NCI-H2081 (cell line): ENCODE measurements around the gene CD101.
A peak's percentile ranks its signal among the peaks of the same experiment; 100 is the strongest.

Experiments used
- DNase-seq, 2 experiments: peaks; one replicate each; lab custom pipeline; 2025; lab: John Stamatoyannopoulos, UW

CD101 gene

GRCh38 chr1:117015724-117016123 is 14.2 kb downstream of the CD101 start:
- peak; percentile 79 to 94 for DNase-seq

- DNase-seq, result no peak
Observed at GRCh38 chr1:117017062-117017461, 15.5 kb downstream of the CD101 start.

- no peak for DNase-seq
Observed at GRCh38 chr1:117017648-117018047, 16.1 kb downstream of the CD101 start.

GRCh38 chr1:117020526-117021156 is 19.1 kb downstream of the CD101 start:
- DNase-seq, result no peak

- no peak for DNase-seq
Observed at GRCh38 chr1:117022114-117022513, 20.6 kb downstream of the CD101 start.

GRCh38 chr1:117025568-117025967 is 24.0 kb downstream of the CD101 start:
- no peak for DNase-seq

- no peak for DNase-seq
Observed at GRCh38 chr1:117026361-117026760, 24.8 kb downstream of the CD101 start.

GRCh38 chr1:117029685-117030084 is 28.1 kb downstream of the CD101 start:
- no peak for DNase-seq

- no peak for DNase-seq
Observed at GRCh38 chr1:117030271-117030877, 28.8 kb downstream of the CD101 start.

GRCh38 chr1:117032266-117032665 is 30.7 kb downstream of the CD101 start:
- no peak for DNase-seq

GRCh38 chr1:117032681-117033539 is 31.4 kb downstream of the CD101 start:
- no peak for DNase-seq

GRCh38 chr1:117033772-117034171 is 32.2 kb downstream of the CD101 start:
- no peak for DNase-seq

- DNase-seq, result no peak
Observed at GRCh38 chr1:117034791-117035290, 33.3 kb downstream of the CD101 start.

- DNase-seq, result no peak
Observed at GRCh38 chr1:117036018-117036461, 34.5 kb downstream of the CD101 start.

GRCh38 chr1:117037802-117038201 is 36.2 kb downstream of the CD101 start:
- DNase-seq, result no peak

GRCh38 chr1:117038236-117038635 is 36.7 kb downstream of the CD101 start:
- DNase-seq, result no peak

GRCh38 chr1:117044217-117044616 is 42.7 kb downstream of the CD101 start:
- no peak for DNase-seq

- no peak for DNase-seq
Observed at GRCh38 chr1:117045644-117046043, 44.1 kb downstream of the CD101 start.

- no peak for DNase-seq
Observed at GRCh38 chr1:117046781-117047180, 45.2 kb downstream of the CD101 start.

- no peak for DNase-seq
Observed at GRCh38 chr1:117047271-117047670, 45.7 kb downstream of the CD101 start.

- no peak for DNase-seq
Observed at GRCh38 chr1:117049857-117050256, 48.3 kb downstream of the CD101 start.

- DNase-seq, result no peak
Observed at GRCh38 chr1:117051224-117052064, 49.9 kb downstream of the CD101 start.
